Panc1 (cell line): ENCODE measurements around the gene ARHGAP33. TPM values are rescaled to one million over a fixed set of nuclear protein-coding genes. Genes with fewer than 3 reads are reported as not detected.

Experiments
- ATAC-seq: fragments of 200-7000 bp; cut with Tn5 transposase; 2 replicates; pipeline ENCODE4 v1.9.1; 2020; ENCODE audit warnings: mild to moderate bottlenecking, moderate library complexity
- BruUV-seq: library from RNA; stranded (reverse); fragments of 400-500 nt; replicated peaks from 2 replicates; lab custom pipeline; 2021; lab: Mats Ljungman, UMichigan
- CTCF ChIA-PET: fragments of 300-600 bp; sonication (Branson Sonifier 250); formaldehyde crosslinking; loops from one replicate; lab custom pipeline; 2022; ENCODE audit warnings: antibody characterized with exemption; lab: Charles Lee
- POLR2A ChIA-PET: fragments of 300-600 bp; sonication (Branson Sonifier 250); formaldehyde crosslinking; loops from one replicate; lab custom pipeline; 2022; ENCODE audit warnings: antibody characterized with exemption; lab: Charles Lee
- DNase-seq: peaks from one replicate; pipeline ENCODE4 v3.0.0-alpha.2; 2010; ENCODE audit warnings: low read depth, low spot score
- H3K27ac ChIP-seq: 2 replicates; pipeline ENCODE4 v1.5.1; 2011; ENCODE audit warnings: mild to moderate bottlenecking, low read length, inconsistent platforms
- H3K27me3 ChIP-seq: fragments of 200-500 bp; sonication (Bioruptor generic); 2 replicates; pipeline ENCODE4 v1.6.0; 2014; ENCODE audit warnings: low read length, inconsistent platforms; ENCODE audit not compliant: control insufficient read depth, insufficient read depth
- H3K36me3 ChIP-seq: fragments of 200-500 bp; sonication (Bioruptor generic); 2 replicates; pipeline ENCODE4 v1.5.1; 2014; ENCODE audit warnings: inconsistent platforms, mild to moderate bottlenecking, low read length, moderate library complexity; ENCODE audit not compliant: control insufficient read depth, insufficient read depth
- H3K4me1 ChIP-seq: 2 replicates; pipeline ENCODE4 v1.5.1; 2011; ENCODE audit warnings: inconsistent platforms, mild to moderate bottlenecking, low read length, moderate library complexity; ENCODE audit not compliant: control insufficient read depth, insufficient read depth
- H3K4me3 ChIP-seq, 2 experiments: 2 replicates each; pipeline ENCODE4 v1.5.1; 2011 to 2012; ENCODE audit warnings: low read depth in 2 of 2, low read length in 2 of 2, mild to moderate bottlenecking in 2 of 2, inconsistent platforms in 1 of 2, moderate library complexity in 1 of 2
- H3K9me3 ChIP-seq: fragments of 200-500 bp; sonication (Bioruptor generic); 2 replicates; pipeline ENCODE4 v1.5.1; 2014; ENCODE audit warnings: low read depth, mild to moderate bottlenecking, inconsistent platforms, low read length, moderate library complexity; ENCODE audit not compliant: control insufficient read depth, insufficient read depth
- POLR2AphosphoS5 ChIP-seq: IDR thresholded peaks from 2 replicates; pipeline ENCODE4 v1.6.1; 2012; ENCODE audit warnings: mild to moderate bottlenecking, low read depth, low read length, moderate library complexity
- SIN3A ChIP-seq: IDR thresholded peaks from 2 replicates; pipeline ENCODE4 v1.6.1; 2012; ENCODE audit warnings: low read depth, mild to moderate bottlenecking, low read length, moderate library complexity, borderline replicate concordance; ENCODE audit not compliant: insufficient read depth
- TCF7L2 ChIP-seq: IDR thresholded peaks from 2 replicates; pipeline ENCODE4 v1.6.1; 2011; ENCODE audit warnings: mild to moderate bottlenecking, low read depth, low read length, inconsistent platforms
- in situ Hi-C: cut with HindIII; loops from 2 replicates; pipeline ENCODE4 v1.10.0; 2016; ENCODE audit warnings: low sequenced_read_pairs, low pct_unique_long_range_greater_than_20kb
- intact Hi-C: fragments of 100-400 bp; cut with micrococcal nuclease; formaldehyde crosslinking; loops from one replicate; pipeline ENCODE4 v1.10.0; 2022; ENCODE audit not compliant: unreplicated experiment
- total RNA-seq: library from RNA; stranded (reverse); gene quantifications from one replicate; pipeline ENCODE4 v1.2.1, GENCODE V29; 2021; ENCODE audit not compliant: unreplicated experiment
- TF ChIP-seq, protein P1 (sequence below), 2 experiments: IDR thresholded peaks; 2 replicates each; pipeline ENCODE4 v1.6.1; 2011 to 2012; ENCODE audit warnings: low read depth in 2 of 2, control low read depth in 1 of 2, low read length in 1 of 2, mild to moderate bottlenecking in 1 of 2, moderate library complexity in 1 of 2; ENCODE audit not compliant: insufficient read depth in 1 of 2
- TF ChIP-seq, protein P2 (sequence below): fragments of 450-650 bp; IDR thresholded peaks from 2 replicates; pipeline ENCODE4 v1.5.1; 2017; ENCODE audit warnings: mild to moderate bottlenecking

The ARHGAP33 gene
- total RNA-seq, 1 experiment from 2014 or later: 35.8 TPM

DNA sequence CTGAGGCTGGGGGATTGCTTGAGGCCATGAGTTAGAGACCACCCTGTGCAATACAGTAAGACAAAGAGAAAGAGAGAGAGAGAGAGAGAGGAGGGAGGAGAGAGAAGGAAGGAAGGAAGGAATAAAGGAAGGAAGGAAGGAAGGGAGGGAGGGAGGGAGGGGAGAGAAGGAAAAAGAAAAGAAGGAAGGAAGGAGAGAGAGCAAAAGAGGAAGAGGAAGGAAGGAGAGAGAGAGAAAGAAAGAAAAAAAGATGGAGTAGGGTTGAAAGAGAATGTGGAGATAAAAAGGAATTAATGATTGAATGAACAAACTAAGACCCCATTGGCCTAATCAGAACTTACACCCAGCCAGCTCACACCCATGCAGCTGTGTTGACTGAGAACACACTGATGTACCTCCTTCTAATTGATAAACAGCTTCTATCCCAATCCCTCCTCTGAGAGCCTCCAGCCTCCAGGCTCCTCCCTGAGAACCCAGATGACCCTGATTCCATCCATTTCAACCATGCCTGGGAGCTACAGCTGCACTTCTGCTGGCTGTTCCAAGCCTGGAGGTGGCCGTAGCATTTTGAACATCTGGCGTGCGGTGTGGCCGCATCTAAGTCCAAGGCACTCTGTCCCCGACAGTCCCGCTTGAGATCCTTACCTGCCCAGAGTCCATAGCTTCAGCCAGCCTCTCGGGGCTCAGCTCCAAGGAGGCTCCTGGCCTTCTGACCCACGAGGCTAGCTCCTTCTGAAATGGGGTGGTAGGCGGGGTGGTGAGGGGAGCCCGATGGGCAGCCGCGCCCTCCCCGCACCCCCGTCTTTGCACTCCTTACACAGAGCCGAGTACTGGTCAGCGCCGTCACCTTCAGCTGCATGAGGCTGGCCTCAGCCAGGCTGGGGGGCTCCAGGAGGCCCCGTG is 36.2 kb downstream of the ARHGAP33 start:
- BruUV-seq: no TSS peak
- Histone ChIP-seq H3K4me3 (no peak overlapping the region), H3K27me3 (no peaks in the 10 kb centered on the region), H3K36me3 (no peaks in the 10 kb centered on the region), H3K4me1 (no peaks in the 10 kb centered on the region), H3K9me3 (no peaks in the 10 kb centered on the region), H3K27ac (no peak overlapping the region)
- intact Hi-C loops (no loop called here), in situ Hi-C loops (no loop called here)
- ChIA-PET POLR2A (interaction anchor here (0.6 to 1.0 kb wide), 2 partner anchors 75 to 93 kb away, joined by 3 to 4 read pairs; no protein-coding TSS in a partner anchor), CTCF (no interaction called here)
- ATAC-seq (peak; percentile 41; the same call in 1 of the 2 replicates), DNase-seq (no peak)
- TF ChIP-seq, protein P1, sequence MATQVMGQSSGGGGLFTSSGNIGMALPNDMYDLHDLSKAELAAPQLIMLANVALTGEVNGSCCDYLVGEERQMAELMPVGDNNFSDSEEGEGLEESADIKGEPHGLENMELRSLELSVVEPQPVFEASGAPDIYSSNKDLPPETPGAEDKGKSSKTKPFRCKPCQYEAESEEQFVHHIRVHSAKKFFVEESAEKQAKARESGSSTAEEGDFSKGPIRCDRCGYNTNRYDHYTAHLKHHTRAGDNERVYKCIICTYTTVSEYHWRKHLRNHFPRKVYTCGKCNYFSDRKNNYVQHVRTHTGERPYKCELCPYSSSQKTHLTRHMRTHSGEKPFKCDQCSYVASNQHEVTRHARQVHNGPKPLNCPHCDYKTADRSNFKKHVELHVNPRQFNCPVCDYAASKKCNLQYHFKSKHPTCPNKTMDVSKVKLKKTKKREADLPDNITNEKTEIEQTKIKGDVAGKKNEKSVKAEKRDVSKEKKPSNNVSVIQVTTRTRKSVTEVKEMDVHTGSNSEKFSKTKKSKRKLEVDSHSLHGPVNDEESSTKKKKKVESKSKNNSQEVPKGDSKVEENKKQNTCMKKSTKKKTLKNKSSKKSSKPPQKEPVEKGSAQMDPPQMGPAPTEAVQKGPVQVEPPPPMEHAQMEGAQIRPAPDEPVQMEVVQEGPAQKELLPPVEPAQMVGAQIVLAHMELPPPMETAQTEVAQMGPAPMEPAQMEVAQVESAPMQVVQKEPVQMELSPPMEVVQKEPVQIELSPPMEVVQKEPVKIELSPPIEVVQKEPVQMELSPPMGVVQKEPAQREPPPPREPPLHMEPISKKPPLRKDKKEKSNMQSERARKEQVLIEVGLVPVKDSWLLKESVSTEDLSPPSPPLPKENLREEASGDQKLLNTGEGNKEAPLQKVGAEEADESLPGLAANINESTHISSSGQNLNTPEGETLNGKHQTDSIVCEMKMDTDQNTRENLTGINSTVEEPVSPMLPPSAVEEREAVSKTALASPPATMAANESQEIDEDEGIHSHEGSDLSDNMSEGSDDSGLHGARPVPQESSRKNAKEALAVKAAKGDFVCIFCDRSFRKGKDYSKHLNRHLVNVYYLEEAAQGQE (IDR thresholded peaks at IDR 0.05; ENCODE audit: insufficient read depth in 1 of 2, low read depth in 2 of 2, low read length in 1 of 2): no peak
- TF ChIP-seq, protein P2, sequence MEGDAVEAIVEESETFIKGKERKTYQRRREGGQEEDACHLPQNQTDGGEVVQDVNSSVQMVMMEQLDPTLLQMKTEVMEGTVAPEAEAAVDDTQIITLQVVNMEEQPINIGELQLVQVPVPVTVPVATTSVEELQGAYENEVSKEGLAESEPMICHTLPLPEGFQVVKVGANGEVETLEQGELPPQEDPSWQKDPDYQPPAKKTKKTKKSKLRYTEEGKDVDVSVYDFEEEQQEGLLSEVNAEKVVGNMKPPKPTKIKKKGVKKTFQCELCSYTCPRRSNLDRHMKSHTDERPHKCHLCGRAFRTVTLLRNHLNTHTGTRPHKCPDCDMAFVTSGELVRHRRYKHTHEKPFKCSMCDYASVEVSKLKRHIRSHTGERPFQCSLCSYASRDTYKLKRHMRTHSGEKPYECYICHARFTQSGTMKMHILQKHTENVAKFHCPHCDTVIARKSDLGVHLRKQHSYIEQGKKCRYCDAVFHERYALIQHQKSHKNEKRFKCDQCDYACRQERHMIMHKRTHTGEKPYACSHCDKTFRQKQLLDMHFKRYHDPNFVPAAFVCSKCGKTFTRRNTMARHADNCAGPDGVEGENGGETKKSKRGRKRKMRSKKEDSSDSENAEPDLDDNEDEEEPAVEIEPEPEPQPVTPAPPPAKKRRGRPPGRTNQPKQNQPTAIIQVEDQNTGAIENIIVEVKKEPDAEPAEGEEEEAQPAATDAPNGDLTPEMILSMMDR: no peak
- TF ChIP-seq POLR2AphosphoS5: no peak
- TF ChIP-seq TCF7L2: no peak
- TF ChIP-seq SIN3A: no peak

DNA sequence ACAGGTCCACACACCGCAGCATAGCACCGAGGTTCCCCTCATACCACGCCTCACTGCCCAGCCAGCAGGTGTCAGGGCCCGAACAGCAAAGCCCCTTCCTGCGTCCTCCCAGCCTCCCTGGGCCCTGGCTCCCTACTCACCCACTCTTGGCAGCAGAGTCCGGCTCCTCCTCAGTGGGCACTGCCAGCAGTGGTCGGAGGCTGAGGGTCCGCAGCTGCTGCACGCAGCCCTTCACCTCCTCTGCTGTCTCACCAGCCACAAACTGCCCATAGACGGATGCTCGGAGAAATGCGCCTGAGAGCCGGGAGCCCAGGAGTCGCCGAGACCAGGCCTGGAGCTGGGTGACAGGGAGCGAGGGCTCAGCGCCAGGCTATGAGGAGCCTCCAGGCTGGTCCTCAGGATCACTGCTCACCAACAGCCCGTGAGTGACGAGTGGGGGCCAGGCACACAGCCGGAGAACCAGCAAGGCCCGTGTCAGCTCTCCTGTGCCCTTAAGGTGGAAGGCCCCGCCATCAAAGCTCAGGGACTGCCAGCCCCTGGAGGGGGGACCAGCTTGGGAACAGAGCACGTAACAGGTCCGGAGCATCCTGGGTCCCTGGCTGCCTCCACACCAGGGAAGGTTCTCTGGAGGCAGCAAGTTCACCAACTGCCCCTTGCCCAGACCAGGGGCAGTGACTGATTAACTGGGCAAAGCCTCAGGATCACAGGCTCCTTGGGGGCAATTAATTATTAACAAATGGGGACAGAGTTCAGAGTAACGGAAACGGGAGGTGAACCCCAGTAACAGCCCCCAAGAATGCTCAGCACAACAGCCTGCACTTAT is 37.1 kb downstream of the ARHGAP33 start, which contains the start of gene PRODH2:
Gene PRODH2 (minus strand): TSS at position 626 of the 823 bp plus-strand sequence. CDS start 40 bp downstream, at position 586.
- no TSS peak for BruUV-seq
- H3K27me3 ChIP-seq: no peaks in the 10 kb centered on the region
- H3K36me3 ChIP-seq: no peaks in the 10 kb centered on the region
- DNase-seq (no peak), ATAC-seq (peak; percentile 53)
- POLR2A ChIA-PET: interaction anchor here (0.6 to 1.0 kb wide), 2 partner anchors 74 to 94 kb away, joined by 3 to 4 read pairs; no protein-coding TSS in a partner anchor
- in situ Hi-C loops (no loop called here), intact Hi-C loops (no loop called here)
- CTCF ChIA-PET: interaction anchor here (0.8 kb wide), 1 partner anchor 38 kb away, joined by 4 read pairs; no protein-coding TSS in a partner anchor
- no peaks in the 10 kb centered on the region for H3K9me3 ChIP-seq
- TF ChIP-seq SIN3A: no peak
- TF ChIP-seq, protein P1 (IDR thresholded peaks at IDR 0.05; ENCODE audit: insufficient read depth in 1 of 2, low read depth in 2 of 2, low read length in 1 of 2): no peak
- no peak for TF ChIP-seq POLR2AphosphoS5
- TF ChIP-seq TCF7L2: no peak
- TF ChIP-seq, protein P2: no peak
- no peaks in the 10 kb centered on the region for H3K4me1 ChIP-seq
- no peak within 1 kb of the TSS for H3K4me3 ChIP-seq
- no peak within 1 kb of the TSS for H3K27ac ChIP-seq
